ENCODE measurements around the gene AKAP13. TPM values are rescaled to one million over a fixed set of nuclear protein-coding genes. Genes with fewer than 3 reads are reported as not detected.

Gene AKAP13
- total and polyA plus RNA-seq, 5 donors from 2014 or later, result 106 to 482 (median 112) TPM

DNA sequence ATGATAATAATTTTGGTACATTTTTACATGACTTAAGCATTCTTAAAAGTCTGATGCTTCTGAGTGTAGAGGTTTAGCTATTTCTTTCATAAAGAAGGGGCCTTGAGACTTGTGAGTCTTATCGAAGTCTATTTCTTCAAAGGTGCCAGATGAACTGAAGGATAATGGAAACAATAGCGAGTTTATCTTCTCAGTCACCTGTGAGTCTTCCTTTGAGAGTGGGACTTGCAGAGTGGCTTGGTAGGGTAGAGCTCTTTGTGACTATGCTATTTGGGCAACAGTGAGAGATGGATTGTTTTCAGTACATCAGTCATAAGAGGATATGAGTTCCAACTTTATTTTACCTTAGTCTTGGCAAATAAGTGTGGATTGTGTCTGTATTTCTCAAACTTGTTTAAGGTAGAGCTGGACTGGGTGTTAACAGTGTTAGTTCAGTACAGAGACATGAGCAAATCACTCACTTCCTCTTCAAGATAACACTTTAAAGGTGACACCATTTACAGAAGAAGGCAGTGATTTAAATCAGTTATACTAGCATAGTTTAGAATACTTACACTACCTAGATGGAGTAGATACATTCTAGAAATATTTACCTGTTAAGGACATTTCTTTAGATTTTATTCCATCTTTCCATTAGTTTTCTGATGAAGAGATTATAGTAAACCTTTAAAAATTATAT, 3.2 kb downstream of the AKAP13 start:
- Histone ChIP-seq H3K27ac (ENCODE audit: insufficient read depth, low read length, poor library complexity, severe bottlenecking) (peak overlapping the region; percentile 25), H3K4me3 (ENCODE audit: low read depth, low read length) (peak overlapping the region; percentile 56), H3K4me1 (ENCODE audit: control insufficient read depth, insufficient read depth, low read length, poor library complexity, severe bottlenecking) (peaks cover 33% of the 10 kb centered on the region), H3K27me3 (ENCODE audit: control insufficient read depth, insufficient read depth, low read length) (no peaks in the 10 kb centered on the region), H3K36me3 (ENCODE audit: control insufficient read depth, insufficient read depth, low read length) (peaks cover 5% of the 10 kb centered on the region), H3K9me3 (ENCODE audit: control insufficient read depth in 2 of 2, low read length in 2 of 2) (no peaks in the 10 kb centered on the region)
- H3K27ac Mint-ChIP-seq, result peak overlapping the region; percentile 16 to 42 (median 42)
- H3K9me3 Mint-ChIP-seq, result no peaks in the 10 kb centered on the region
- peak overlapping the region; percentile 52 to 91 (median 86) for H3K4me3 Mint-ChIP-seq
- peaks cover 5% of the 10 kb centered on the region for H3K36me3 Mint-ChIP-seq
- peak in 1 of 3 donors; percentile 47 for DNase-seq
- ATAC-seq (ENCODE audit: low read depth in 2 of 2), result no peak
- H3K27me3 Mint-ChIP-seq, result peaks cover 9% of the 10 kb centered on the region
- peaks cover 37 to 60% (median 56%) of the 10 kb centered on the region in 4 donors for H3K4me1 Mint-ChIP-seq

GRCh38 chr15:85386261-85386660, 5.9 kb downstream of the AKAP13 start:
- no peak overlapping the region for H3K4me3 Mint-ChIP-seq
- H3K4me1 Mint-ChIP-seq, result peaks cover 31 to 53% (median 46%) of the 10 kb centered on the region in 4 donors

DNA sequence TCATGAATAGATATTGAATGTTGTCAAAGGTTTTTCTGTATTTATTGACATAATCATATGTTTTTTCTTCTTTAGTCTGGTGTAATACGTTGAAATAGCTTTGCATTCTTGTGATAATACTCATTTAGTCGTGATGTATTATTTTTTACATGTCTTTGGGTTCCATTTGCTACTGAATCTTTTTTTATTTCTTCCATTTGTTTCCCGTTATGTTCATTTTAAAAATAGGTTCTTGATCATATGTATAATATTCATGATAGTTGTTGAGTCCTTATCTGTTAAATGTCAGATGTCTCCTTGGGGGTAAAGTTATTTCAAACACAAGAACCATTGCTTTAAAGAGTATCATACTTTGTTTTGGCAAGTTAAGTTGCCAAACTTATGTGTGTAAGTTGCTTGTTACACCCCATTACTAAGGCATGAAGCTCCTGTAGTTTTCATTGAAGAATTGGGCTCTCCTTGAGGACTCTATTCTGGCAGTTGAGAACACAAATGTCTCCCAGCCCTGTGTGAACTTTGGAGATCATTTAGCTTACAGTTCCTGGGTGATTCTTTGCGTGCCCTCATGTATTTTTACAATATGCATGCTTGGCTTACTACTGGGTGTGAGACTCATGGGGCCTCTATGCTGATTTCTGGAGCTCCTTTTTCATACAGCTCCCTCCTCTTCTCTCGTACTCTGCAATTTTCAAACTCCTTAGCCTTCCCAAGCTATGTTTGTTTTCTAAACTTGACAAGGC, 8.3 kb downstream of the AKAP13 start:
- H3K4me1 ChIP-seq (ENCODE audit: control insufficient read depth, insufficient read depth, low read length, poor library complexity, severe bottlenecking), result peaks cover 16% of the 10 kb centered on the region

More at GRCh38 chr15:85386261-85386660, 5.9 kb downstream of the AKAP13 start:
- H3K27ac ChIP-seq (ENCODE audit: insufficient read depth, low read length, poor library complexity, severe bottlenecking), result no peak overlapping the region
- H3K27me3 ChIP-seq (ENCODE audit: control insufficient read depth, insufficient read depth, low read length), result no peaks in the 10 kb centered on the region
- peaks cover 37% of the 10 kb centered on the region for H3K4me1 ChIP-seq (ENCODE audit: control insufficient read depth, insufficient read depth, low read length, poor library complexity, severe bottlenecking)
- H3K9me3 ChIP-seq (ENCODE audit: control insufficient read depth in 2 of 2, low read length in 2 of 2), result no peaks in the 10 kb centered on the region
- Mint-ChIP-seq H3K36me3 (peaks cover 5% of the 10 kb centered on the region), H3K27me3 (no peaks in the 10 kb centered on the region), H3K27ac (no peak overlapping the region), H3K9me3 (no peaks in the 10 kb centered on the region)
- ATAC-seq (ENCODE audit: low read depth in 2 of 2) (no peak), DNase-seq (no peak)
- peaks cover 5% of the 10 kb centered on the region for H3K36me3 ChIP-seq (ENCODE audit: control insufficient read depth, insufficient read depth, low read length)
- H3K4me3 ChIP-seq (ENCODE audit: low read depth, low read length), result no peak overlapping the region

DNA sequence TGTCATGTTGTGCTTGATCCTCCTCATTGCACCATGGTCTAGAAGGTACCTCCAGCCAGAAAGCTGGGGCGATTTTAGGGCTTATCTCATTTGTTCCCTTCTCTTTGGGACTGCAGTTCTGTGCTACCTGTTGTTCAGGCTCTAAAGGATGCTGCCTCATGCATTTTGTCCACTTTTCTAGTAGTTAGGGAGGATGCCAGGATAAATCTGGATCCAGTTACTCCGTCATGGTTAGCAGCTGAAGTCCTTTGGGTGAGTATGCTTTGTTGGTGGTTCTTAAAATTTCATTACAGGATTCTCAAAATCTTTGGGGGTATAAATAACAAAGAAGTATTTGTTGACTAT, 8.9 kb downstream of the AKAP13 start:
- Histone ChIP-seq H3K9me3 (ENCODE audit: control insufficient read depth in 2 of 2, low read length in 2 of 2) (no peaks in the 10 kb centered on the region), H3K27ac (ENCODE audit: insufficient read depth, low read length, poor library complexity, severe bottlenecking) (no peak overlapping the region), H3K27me3 (ENCODE audit: control insufficient read depth, insufficient read depth, low read length) (no peaks in the 10 kb centered on the region), H3K4me3 (ENCODE audit: low read depth, low read length) (no peak overlapping the region), H3K36me3 (ENCODE audit: control insufficient read depth, insufficient read depth, low read length) (peaks cover 5% of the 10 kb centered on the region), H3K4me1 (ENCODE audit: control insufficient read depth, insufficient read depth, low read length, poor library complexity, severe bottlenecking) (peaks cover 16% of the 10 kb centered on the region)
- no peak overlapping the region for H3K4me3 Mint-ChIP-seq
- no peak for ATAC-seq (ENCODE audit: low read depth in 2 of 2)
- no peaks in the 10 kb centered on the region for H3K9me3 Mint-ChIP-seq
- H3K27ac Mint-ChIP-seq, result no peak overlapping the region
- peaks cover 25 to 43% (median 34%) of the 10 kb centered on the region in 4 donors for H3K4me1 Mint-ChIP-seq
- peaks cover 5% of the 10 kb centered on the region for H3K36me3 Mint-ChIP-seq
- DNase-seq, result no peak
- no peaks in the 10 kb centered on the region for H3K27me3 Mint-ChIP-seq

More for the DNA sequence above, 8.3 kb downstream of the AKAP13 start:
- Mint-ChIP-seq H3K27ac (no peak overlapping the region), H3K27me3 (no peaks in the 10 kb centered on the region), H3K4me1 (peaks cover 29 to 43% (median 34%) of the 10 kb centered on the region in 4 donors), H3K4me3 (peak overlapping the region in 1 of 4 donors; percentile 25), H3K9me3 (no peaks in the 10 kb centered on the region), H3K36me3 (peaks cover 5% of the 10 kb centered on the region)
- ATAC-seq (ENCODE audit: low read depth in 2 of 2) (no peak), DNase-seq (no peak)
- H3K27ac ChIP-seq (ENCODE audit: insufficient read depth, low read length, poor library complexity, severe bottlenecking), result no peak overlapping the region
- no peaks in the 10 kb centered on the region for H3K9me3 ChIP-seq (ENCODE audit: control insufficient read depth in 2 of 2, low read length in 2 of 2)
- no peak overlapping the region for H3K4me3 ChIP-seq (ENCODE audit: low read depth, low read length)
- no peaks in the 10 kb centered on the region for H3K27me3 ChIP-seq (ENCODE audit: control insufficient read depth, insufficient read depth, low read length)
- peaks cover 5% of the 10 kb centered on the region for H3K36me3 ChIP-seq (ENCODE audit: control insufficient read depth, insufficient read depth, low read length)

DNA sequence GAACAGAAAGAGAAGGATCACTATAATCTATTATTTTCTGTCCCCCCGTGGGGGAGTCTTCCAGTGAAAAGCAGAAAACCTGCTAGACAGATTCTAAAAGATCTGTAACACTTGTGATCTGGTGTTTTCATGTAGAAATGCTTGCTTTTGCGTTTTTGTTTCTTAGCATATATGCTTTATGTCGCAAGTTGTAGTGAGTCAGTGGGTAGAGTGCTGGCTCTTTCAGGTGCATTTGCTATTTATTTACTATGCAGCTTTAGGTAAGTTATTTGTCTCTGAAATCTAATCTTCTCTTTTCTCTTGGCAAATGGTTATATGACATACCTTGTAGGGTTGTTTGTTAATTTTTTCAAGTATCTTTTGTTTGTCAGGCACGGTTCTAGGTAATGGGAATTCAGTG, 9.4 kb downstream of the AKAP13 start:
- Mint-ChIP-seq H3K9me3 (no peaks in the 10 kb centered on the region), H3K4me3 (no peak overlapping the region), H3K4me1 (peaks cover 23 to 46% (median 35%) of the 10 kb centered on the region in 4 donors), H3K27ac (no peak overlapping the region), H3K27me3 (no peaks in the 10 kb centered on the region), H3K36me3 (peaks cover 5% of the 10 kb centered on the region)
- H3K9me3 ChIP-seq (ENCODE audit: control insufficient read depth in 2 of 2, low read length in 2 of 2), result no peaks in the 10 kb centered on the region
- DNase-seq, result no peak
- no peak for ATAC-seq (ENCODE audit: low read depth in 2 of 2)
- H3K27me3 ChIP-seq (ENCODE audit: control insufficient read depth, insufficient read depth, low read length), result no peaks in the 10 kb centered on the region
- H3K4me1 ChIP-seq (ENCODE audit: control insufficient read depth, insufficient read depth, low read length, poor library complexity, severe bottlenecking), result peaks cover 19% of the 10 kb centered on the region
- H3K4me3 ChIP-seq (ENCODE audit: low read depth, low read length), result peak overlapping the region; percentile 4
- no peak overlapping the region for H3K27ac ChIP-seq (ENCODE audit: insufficient read depth, low read length, poor library complexity, severe bottlenecking)
- H3K36me3 ChIP-seq (ENCODE audit: control insufficient read depth, insufficient read depth, low read length), result peaks cover 5% of the 10 kb centered on the region

DNA sequence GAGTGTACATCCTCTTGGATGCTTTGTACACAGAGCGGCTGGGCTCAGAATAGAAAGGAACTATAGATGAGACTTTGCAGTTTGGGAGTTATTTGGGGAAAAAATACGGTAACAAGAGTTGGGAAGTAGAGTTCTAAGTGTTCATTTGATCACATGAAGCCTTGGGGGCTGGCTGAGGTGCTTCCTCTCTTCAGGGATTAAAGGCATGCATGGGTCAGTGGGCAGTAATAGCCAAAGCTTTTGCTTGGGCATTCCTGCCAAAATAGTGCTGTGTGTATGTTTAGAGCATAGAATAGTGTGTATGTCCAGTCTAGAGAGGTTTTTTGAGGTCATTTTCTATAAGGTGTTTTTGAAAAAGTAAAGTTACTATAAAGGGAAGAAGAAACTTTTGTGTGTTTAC, 12.8 kb downstream of the AKAP13 start:
- no peaks in the 10 kb centered on the region for H3K36me3 Mint-ChIP-seq
- peaks cover 36 to 51% (median 40%) of the 10 kb centered on the region in 4 donors for H3K4me1 Mint-ChIP-seq
- Histone ChIP-seq H3K36me3 (ENCODE audit: control insufficient read depth, insufficient read depth, low read length) (no peaks in the 10 kb centered on the region), H3K27ac (ENCODE audit: insufficient read depth, low read length, poor library complexity, severe bottlenecking) (no peak overlapping the region), H3K4me3 (ENCODE audit: low read depth, low read length) (no peak overlapping the region), H3K9me3 (ENCODE audit: control insufficient read depth in 2 of 2, low read length in 2 of 2) (no peaks in the 10 kb centered on the region), H3K4me1 (ENCODE audit: control insufficient read depth, insufficient read depth, low read length, poor library complexity, severe bottlenecking) (peaks cover 19% of the 10 kb centered on the region), H3K27me3 (ENCODE audit: control insufficient read depth, insufficient read depth, low read length) (no peaks in the 10 kb centered on the region)
- no peak overlapping the region for H3K4me3 Mint-ChIP-seq
- ATAC-seq (ENCODE audit: low read depth in 2 of 2), result no peak
- no peaks in the 10 kb centered on the region for H3K9me3 Mint-ChIP-seq
- peak overlapping the region in 1 of 3 donors; percentile 67 for H3K27ac Mint-ChIP-seq
- DNase-seq, result no peak
- no peaks in the 10 kb centered on the region for H3K27me3 Mint-ChIP-seq

- peaks cover 38 to 61% (median 42%) of the 10 kb centered on the region in 4 donors for H3K4me1 Mint-ChIP-seq
- H3K4me3 Mint-ChIP-seq, result no peak overlapping the region
- H3K27me3 Mint-ChIP-seq, result no peaks in the 10 kb centered on the region
- DNase-seq (no peak), ATAC-seq (ENCODE audit: low read depth in 2 of 2) (no peak)
- no peak overlapping the region for H3K27ac Mint-ChIP-seq
- no peaks in the 10 kb centered on the region for H3K36me3 Mint-ChIP-seq
- H3K9me3 ChIP-seq (ENCODE audit: control insufficient read depth in 2 of 2, low read length in 2 of 2), result no peaks in the 10 kb centered on the region
- H3K4me1 ChIP-seq (ENCODE audit: control insufficient read depth, insufficient read depth, low read length, poor library complexity, severe bottlenecking), result peaks cover 6% of the 10 kb centered on the region
- H3K27me3 ChIP-seq (ENCODE audit: control insufficient read depth, insufficient read depth, low read length), result no peaks in the 10 kb centered on the region
- H3K27ac ChIP-seq (ENCODE audit: insufficient read depth, low read length, poor library complexity, severe bottlenecking), result no peak overlapping the region
- H3K36me3 ChIP-seq (ENCODE audit: control insufficient read depth, insufficient read depth, low read length), result no peaks in the 10 kb centered on the region
- H3K4me3 ChIP-seq (ENCODE audit: low read depth, low read length), result no peak overlapping the region
- H3K9me3 Mint-ChIP-seq, result no peaks in the 10 kb centered on the region
These were observed 14.3 kb downstream of the AKAP13 start for GRCh38 chr15:85394554-85395333.
